HG03025 (cell line): ENCODE measurements around the gene CYTH3.

ENCODE experiments used
- ATAC-seq: cut with Tn5 transposase; IDR thresholded peaks from one replicate; pipeline ENCODE4 v1.9.1; 2021; ENCODE audit warnings: mild to moderate bottlenecking, moderate library complexity; ENCODE audit not compliant: unreplicated experiment, low FRiP score

Gene CYTH3

DNA sequence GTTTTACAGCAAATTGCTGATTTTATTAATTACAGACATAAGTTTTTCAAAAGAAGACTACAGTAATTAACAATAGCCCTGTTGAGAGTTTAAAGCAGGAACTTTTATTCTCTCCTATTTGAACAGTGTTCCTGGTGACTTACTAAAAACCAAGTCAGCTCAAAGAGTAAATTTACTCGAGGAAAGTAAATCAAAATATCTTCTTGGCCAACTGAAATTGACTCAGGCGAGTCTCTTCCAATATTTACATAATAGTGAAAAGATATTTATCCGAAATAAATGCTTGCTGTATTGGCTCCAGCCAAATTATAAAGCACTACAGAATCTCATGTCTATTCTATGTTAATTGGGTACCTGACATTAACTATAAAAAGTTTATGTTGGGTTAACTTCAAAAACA, 13.2 kb downstream of the CYTH3 start:
- ATAC-seq = no peak

DNA sequence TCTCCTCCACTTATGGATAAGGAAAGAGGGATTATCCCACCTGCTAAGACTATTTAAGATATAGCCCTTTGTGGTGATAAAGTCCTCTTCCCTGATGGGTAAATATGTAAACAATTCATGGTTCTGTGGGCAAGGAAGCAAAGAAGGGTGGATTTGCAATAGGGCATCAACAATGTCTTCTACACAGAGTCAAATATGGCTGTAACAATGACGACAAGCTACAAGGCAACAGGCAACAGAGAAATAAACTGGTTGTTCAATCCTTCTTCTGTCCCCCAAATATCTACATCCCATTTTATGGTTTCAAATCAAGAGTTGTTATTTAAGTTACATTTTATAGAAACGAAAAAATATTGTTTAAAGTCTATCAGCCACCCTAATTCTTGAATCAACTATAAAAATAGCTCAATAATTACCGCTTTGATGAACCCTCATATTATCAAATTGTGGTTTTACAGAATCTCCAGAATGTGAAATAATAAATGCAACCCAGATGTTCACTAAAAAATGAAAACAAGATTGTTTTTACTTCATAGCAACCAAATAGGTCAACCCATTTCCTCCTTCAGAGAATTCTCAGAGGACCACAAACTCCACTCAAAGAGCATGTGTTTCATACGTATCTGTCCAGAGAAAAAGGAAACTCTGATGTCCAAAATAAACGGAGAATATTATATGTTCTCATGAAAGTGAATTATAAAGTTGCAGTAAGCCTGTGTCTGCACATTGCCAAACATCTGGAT, 13.8 kb downstream of the CYTH3 start:
- no peak for ATAC-seq

DNA sequence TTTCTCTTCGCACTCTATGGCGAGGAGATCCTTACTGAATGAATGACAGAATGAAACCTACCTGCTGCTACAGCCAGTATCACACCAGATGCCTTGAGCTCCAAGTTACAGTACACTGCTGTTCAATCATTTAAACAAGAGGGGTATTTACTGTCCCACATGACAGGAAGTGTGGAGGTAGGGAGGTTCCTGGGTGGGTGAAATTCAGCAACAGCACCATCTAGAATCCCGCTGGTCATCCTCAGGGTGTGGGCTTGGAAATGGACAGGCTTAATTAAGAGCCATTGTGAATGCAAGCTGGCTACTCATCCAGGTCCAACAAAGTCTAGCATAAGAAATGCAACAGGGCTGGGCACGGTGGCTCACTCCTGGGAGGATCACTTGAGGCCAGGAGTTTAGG, 14.7 kb downstream of the CYTH3 start:
- no peak for ATAC-seq

DNA sequence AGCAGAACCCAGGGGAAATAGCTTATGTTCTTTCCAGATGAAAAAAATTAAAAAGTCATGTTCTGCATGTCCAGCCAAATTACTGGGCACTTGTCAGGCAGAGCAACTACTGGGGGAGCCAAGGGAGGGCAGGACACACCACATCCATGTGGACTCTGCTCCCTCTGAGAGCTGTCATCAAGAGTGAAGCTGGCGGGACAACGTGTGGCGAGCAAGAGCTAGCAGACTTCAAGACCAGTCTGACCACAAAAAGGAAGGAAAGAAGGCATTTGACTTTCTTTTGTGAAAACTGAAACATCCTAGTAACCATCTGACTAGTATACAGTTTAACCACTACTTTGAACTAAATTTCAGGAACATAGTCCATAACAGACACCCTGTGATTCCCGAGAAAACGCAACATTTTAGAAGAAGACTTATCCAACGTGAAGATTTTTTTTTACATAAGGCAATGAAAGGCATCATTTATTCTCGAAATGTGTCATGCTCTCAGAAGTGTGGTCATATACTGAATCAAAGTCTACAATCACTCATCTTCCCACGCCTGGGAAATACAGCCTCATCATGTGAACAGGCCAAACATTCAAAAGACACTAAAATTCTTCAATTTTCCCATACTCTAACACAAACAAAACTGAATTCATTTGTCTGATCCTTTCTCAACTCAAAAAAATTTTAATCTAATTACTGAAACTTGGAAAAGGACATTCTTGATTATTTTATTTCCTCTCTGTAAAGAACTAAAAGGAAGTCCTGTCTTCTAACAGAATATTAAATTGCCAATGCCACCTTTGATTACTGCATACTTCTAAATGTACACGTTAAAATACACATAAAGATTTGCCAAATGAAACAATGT, 15.5 kb downstream of the CYTH3 start:
- ATAC-seq = peak; percentile 68

DNA sequence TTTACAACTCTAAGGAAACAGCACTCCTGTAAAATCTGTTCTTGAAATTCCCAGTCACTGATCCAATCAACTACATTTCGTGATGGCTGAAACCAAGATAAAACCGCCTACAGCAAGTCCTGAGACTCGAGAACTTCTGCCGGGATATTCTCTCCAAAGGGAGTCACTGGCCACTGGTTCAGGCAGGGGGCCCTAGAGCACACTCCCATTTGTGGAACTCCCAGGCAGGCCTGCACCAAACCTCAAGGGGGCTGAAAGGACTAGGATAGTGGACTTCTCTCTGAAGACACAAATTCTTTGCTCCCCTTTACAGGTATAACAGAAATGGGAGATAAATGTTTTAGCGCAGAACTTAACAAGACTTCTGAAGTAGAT, 16.3 kb downstream of the CYTH3 start:
- ATAC-seq = no peak

DNA sequence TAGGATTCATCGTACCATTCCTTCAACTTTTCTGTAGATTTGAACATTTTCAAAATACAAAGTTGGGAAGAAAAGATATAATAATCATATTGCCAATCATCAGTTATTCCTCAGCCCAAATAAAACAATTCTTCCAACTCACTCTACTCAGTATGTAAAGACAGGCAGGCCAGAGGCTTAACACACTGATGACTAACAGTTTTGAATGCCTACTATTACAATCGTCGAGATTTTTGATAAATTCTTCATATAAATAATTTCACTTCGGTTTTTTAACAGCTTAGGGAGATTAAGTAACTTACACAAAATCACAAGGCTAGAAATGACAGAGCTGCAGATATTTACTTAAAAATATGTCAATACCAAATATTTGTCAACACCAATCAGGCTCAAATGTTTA, 17.6 kb downstream of the CYTH3 start:
- ATAC-seq = no peak

DNA sequence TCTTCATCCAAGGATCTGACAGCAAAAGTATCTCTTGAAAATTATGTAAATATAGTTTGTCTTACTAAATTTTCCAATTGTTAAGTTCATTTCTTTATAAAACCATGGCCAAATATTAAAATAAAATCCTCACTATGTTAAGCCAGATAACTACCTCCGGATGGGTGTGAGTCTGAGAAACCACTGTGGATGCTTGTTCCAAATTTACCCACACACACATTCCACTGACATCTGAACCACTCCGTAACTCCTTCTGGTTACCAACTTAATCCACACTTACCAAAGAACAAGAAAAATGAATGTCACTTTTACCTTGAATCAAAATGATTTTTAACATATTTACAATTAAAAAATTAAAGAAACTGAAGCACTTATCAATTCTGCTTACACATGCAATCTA, 19.7 kb downstream of the CYTH3 start:
- ATAC-seq = no peak

DNA sequence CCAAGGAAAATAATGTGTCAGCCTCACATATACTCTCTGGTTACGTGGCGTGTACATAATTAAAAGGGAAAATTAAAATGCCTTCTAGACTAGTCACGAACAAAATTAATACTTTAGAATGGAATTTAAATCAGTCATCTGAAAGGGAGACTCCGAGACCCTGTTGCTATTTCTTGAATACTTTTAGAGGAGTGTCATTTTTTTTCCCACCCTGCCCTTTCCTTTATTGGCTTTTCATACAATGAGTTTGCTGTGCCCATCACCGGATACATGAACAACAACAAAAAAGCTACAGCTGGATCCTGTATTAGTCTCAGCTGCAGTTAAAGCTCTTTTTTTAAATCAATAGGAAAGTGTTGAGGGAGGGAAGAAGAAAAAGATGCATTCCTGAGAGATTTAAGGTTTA, 20.1 kb downstream of the CYTH3 start:
- ATAC-seq = no peak

DNA sequence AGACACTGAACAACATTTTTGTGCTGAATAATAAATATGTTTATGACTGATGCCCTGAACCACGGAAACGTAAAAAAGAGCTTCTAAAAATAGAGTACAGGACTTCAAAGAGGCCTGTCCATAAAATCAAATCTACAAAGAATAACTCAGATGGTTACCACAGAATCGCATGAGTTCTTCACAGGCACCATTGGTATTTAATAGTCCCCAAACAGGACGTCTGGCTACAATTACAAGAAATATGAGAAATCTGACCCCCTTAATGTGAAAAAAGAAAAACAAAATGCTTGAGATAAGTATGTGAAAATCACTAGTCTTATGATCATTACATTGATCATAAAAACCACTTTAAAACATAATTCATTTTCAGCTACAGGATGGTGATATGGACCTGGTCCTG, 20.8 kb downstream of the CYTH3 start:
- ATAC-seq = no peak

DNA sequence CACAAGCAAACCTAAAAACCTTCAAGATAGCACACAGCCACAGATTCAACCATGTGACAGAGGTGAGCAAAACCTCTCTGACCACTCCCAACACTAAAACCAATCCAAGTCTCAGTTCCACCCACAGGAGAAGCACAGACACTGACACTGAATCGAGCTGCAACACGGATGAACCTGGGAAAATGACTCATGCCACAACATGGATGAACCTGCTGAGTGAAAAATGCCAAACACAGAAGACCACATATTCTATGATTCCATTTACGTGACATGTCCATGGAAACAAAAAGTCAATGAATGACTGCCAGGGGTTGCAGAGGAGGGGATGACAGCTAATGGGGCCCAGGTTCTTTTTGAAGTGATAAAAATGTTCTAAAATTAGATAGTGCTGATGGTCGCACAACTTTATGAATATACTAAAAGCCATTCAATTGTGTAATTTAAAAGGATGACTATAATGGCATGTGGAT, 22.0 kb downstream of the CYTH3 start:
- ATAC-seq = no peak

DNA sequence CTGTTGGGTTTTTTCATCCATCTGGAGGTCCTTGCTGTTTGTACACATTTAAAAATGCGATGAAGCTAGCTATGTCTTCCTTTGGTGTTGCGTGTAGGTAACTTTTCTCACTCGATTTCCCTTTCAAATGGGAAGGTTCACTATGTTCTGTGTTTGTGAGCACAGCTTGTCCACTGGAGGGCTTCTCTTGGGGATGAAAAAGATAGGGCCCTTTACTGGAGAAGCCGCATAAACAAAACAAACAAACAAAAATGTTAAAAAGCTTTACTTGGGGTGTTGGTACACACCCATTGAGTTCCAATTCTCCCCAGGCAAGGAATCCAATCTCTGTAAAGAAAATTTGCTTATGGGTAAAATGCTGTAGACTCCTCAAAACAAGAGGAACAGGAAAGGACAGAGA, 23.4 kb downstream of the CYTH3 start:
- no peak for ATAC-seq

DNA sequence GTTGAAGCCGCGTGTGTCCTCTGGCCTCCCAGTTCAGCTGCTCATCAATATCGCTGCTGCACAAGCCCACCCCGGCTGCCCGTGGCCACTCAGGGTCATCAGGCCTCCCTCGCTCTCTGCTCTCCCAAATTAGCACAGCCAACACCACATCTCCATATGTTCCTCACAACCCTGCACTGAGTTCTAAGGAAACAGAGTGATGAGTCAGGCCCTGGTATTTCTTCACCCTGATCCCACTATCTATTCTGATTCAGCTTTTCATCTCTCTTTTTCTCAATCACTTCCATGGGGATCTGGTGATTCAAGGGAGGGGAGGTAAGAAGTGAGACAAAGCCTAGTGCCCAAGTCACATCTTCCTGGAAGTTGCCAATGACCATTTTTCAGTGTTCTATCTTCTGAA, 23.8 kb downstream of the CYTH3 start:
- no peak for ATAC-seq

DNA sequence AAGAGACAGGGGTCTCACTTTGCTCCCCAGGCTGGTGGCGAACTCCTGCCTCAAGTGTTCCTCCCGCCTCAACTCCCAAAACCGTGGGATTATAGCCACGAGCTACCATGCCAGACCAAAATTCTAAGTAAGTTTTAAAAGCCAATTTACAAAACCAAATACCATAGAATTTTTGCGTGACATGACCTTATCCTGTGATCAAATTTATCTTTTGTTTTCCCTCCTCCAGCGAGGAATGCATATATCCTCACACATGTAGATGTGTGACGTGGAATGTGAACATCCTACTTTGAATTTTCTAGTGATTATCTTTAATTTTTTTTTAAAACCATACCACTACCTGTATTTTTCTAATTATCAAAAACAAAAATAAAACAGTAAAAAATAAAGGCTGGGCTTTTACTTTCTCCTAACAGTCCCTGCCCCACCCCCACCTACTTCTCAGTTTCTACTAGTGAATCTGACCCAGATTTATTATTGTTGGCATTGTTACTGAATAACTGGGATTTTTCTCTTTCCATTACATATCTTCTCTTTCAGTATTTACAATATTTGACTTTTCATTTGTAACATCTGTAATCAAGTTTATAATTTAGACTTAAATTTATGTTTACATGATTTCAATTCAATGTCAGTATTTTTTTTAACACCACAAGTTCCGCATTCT, 26.0 kb downstream of the CYTH3 start:
- no peak for ATAC-seq

DNA sequence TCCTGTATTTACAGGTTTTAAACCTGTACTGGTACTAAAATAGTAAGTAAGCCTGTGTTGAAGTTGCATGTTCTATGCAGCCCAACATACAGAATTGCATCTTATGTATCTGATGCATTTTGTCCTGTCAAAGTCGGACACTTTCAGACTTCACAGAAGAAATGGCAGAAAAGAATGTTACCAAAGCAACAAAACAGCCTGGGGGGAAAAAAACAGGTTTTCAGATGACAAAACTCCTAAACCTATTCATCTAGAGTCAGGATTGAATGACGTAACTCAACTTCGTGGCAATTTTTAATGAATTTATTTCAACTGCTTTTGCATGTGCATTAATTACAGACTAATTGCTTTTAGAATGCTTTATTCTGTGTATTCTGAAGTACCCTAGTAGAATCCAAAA, 28.4 kb downstream of the CYTH3 start:
- ATAC-seq = no peak

DNA sequence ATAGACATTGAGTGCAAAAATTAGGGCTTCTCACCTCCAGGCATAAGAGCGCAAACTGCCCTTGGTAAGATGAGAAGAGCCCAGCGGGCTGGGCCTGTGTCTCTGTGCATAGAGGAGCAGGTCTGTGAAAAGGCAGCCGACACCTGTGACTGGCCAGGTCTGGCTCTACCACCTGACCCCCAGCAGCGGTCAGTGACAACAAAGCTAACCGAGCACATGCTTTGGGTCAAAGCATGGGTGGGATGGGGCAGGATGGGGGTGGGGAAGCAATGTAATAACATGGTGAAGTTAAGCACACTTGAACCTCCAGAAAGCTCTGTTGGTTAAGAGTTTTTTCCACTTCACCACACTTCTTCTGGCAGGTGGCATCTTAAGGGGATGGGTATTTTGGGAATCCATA, 29.3 kb downstream of the CYTH3 start:
- no peak for ATAC-seq

DNA sequence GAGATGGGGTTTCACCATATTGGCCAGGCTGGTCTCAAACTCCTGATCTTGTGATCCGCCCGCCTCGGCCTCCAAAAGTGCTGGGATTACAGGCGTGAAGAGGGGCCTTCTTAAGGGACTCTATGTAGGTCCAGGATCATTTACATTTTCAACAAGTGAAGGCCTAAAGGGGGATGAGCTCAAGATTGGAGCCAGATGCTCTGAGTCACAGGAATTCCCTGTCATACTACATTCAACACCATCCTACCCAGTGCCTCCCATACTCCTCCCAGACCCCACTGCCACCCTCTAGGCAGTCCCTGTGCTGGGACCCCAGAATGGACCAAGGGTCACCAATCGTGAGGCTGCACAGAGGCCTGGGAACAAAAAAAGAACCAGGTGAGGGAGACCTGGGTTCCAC, 29.9 kb downstream of the CYTH3 start:
- ATAC-seq = no peak

DNA sequence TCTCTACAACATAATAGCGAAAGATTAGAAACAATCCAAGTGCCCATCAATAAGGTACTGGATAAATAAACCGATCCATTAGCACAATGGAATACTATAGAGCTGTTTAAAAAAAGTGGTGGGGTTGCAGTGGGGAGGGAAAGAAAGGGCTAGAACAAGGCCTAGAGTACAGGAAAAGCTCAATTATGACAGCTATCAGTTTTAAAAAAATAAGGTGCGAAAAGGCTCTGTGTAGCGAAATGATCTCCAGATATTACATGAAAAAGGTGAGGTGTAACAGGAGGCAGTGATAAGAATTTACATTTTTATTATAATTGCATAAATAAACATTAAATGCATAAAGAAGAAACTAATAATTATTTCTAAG, 30.8 kb downstream of the CYTH3 start:
- ATAC-seq = no peak

DNA sequence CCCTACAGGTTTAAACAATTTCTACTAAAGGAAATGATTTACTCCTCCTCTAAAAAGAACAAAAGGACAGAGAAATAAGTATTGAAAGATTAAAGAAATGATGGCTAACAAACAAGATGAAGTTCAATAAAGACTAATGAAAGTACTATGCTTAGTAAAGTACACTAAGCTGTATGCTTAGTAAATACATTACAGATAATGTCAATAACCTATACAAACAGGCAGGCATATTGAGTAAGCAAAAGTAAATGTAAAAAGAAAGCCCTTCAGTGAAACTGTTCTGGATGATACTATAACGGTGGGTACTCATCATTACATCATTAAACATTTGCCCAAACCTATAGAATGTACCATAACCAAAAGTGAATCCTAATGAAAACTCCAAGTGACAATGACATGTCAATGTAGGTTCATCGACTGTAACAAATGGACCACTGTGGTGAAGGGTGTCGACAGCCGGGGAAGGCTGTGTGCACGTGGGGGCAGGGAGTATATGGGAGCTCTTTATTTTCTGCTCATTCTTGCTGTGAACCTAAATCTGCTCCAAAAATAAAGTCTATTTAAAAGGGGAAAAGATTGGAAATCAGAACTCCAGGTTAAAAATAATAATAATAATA, 34.0 kb downstream of the CYTH3 start:
- ATAC-seq = no peak

DNA sequence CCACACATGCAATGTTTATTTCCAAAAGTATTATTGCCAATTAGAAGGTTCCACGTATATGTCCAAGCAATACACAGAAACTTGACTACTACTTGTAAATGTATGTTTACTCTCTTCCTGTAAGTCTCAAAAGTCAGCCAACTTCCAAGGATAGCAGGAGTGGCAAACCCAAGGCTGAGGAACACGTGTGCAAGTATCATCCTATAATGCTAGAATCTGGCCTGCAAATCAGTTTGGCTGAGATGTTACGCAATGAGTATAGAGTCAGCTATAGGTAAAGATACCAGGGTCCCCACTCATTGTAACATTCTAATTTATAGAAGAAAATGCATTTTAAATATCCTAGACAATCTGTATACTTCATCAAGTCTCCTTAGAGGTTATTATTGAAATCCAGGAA, 34.7 kb downstream of the CYTH3 start:
- no peak for ATAC-seq

DNA sequence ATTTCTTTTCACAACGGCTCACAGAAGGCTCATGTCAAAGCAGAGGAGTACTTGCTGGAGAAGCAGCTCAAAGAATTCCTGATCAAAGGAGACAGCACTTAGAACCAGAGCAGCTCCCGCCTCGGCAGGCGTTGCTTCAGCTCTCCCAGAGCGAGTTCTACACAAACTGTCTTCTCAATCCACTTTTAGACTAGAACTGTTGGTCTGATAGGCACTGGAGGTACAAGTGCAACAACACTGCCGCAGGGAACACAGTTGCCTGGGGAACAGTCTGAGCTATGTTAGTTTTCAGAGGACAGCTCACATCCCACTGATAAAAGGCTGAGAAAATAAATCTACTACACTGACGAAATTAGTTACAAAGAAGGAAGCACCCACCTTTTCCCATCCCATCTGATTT, 35.4 kb downstream of the CYTH3 start:
- no peak for ATAC-seq
